Heart left ventricle (tissue), 16 donors: ENCODE measurements around the gene DLD. TPM values are rescaled to one million over a fixed set of nuclear protein-coding genes. Genes with fewer than 3 reads are reported as not detected.
A peak's percentile ranks its signal among the peaks of the same experiment; 100 is the strongest.
"Not testable (repeated sequence)": the region's sequence is repeated elsewhere in the genome, so short reads cannot be mapped to it uniquely, and the experiment has no call there.

ENCODE experiments used
- ATAC-seq, 4 donors: fragments of 200-7000 bp; cut with Tn5 transposase; one replicate each; pipeline ENCODE4 v1.9.1; 2020 to 2022; ENCODE audit warnings: moderate library complexity in 4 of 4, mild to moderate bottlenecking in 3 of 4, moderate number of reproducible peaks in 1 of 4
- DNase-seq, 5 donors: peaks; one replicate each; pipeline ENCODE4 v3.0.0-alpha.2; 2020
- H3K27ac ChIP-seq, 12 donors: fragments of 200-600 bp; sonication (generic) in 4 of 12; one replicate each; pipeline versions ENCODE4 v1.5.0 to v1.8.0; 2016 to 2022; ENCODE audit warnings: mild to moderate bottlenecking in 2 of 12
- H3K27me3 ChIP-seq, 9 donors: fragments of 200-600 bp; sonication (generic) in 2 of 9; one replicate each; pipeline versions ENCODE4 v1.5.1 to v1.8.0; 2016 to 2022; ENCODE audit warnings: mild to moderate bottlenecking in 3 of 9
- H3K36me3 ChIP-seq, 9 donors: fragments of 200-600 bp; sonication (generic) in 2 of 9; one replicate each; pipeline versions ENCODE4 v1.5.0 to v1.8.0; 2018 to 2022; ENCODE audit warnings: mild to moderate bottlenecking in 2 of 9
- H3K4me1 ChIP-seq, 12 donors: fragments of 200-600 bp; sonication (generic) in 4 of 12; one replicate each; pipeline versions ENCODE4 v1.5.0 to v1.8.0; 2016 to 2022; ENCODE audit warnings: mild to moderate bottlenecking in 3 of 12
- H3K4me3 ChIP-seq, 12 donors: fragments of 200-600 bp; sonication (generic) in 4 of 12; one replicate each; pipeline versions ENCODE4 v1.5.0 to v1.8.0; 2017 to 2022; ENCODE audit warnings: mild to moderate bottlenecking in 9 of 12, moderate library complexity in 4 of 12
- H3K9me3 ChIP-seq, 12 donors: fragments of 200-600 bp; sonication (generic) in 4 of 12; one replicate each; pipeline versions ENCODE4 v1.5.0 to v1.8.0; 2016 to 2022; ENCODE audit warnings: mild to moderate bottlenecking in 1 of 12
- CTCF ChIP-seq, 12 donors: fragments of 200-600 bp; sonication (generic) in 4 of 12; IDR thresholded peaks; one replicate each; pipeline versions ENCODE4 v1.5.0 to v1.8.0; 2018 to 2022; ENCODE audit warnings: antibody characterized with exemption in 12 of 12, mild to moderate bottlenecking in 5 of 12
- POLR2A ChIP-seq, 2 donors: fragments of 450-650 bp; IDR thresholded peaks; one replicate each; pipeline ENCODE4 v1.6.1; 2017; ENCODE audit warnings: antibody characterized with exemption in 2 of 2, mild to moderate bottlenecking in 2 of 2, moderate library complexity in 2 of 2
- WGBS, 4 donors: extraction: QIAGEN DNeasy Blood & Tissue Kit in 2 of 4; methylation state at CpG; one replicate each; pipeline versions ENCODE4 v1.1.5 to v1.1.7; 2013 to 2018; 5-methylcytosine and 5-hydroxymethylcytosine counted together
- intact Hi-C, 10 donors: fragments of 100-400 bp; cut with DNase I; formaldehyde crosslinking; loops; one replicate each; pipeline versions ENCODE4 v1.11.1 to v1.14.2; 2022
- polyA plus RNA-seq, 2 donors: library from polyadenylated mRNA; stranded (reverse); fragments of 200-250 nt; gene quantifications; one replicate each; pipeline ENCODE4 v1.2.3, GENCODE V29; 2013
- total RNA-seq, 9 donors: library from RNA; depleted of rRNA in 2 of 9; stranded (reverse); fragments of >200 nt in 2 of 9; fragmentation: NEBNext Ultra II Directional in 3 of 9; extraction: Animal tissue kit (Norgen Biotek cat#: 25700) in 3 of 9; gene quantifications; one replicate each; pipeline versions ENCODE4 v1.1.0 to v1.2.4, GENCODE V29; 2016 to 2023
- donor health status: ischemic (EF 13 %, LVEDD 7.1; RV severe dilation, severe dysfunction).
- donor health status: healthy with polysubstance abuse.
- donor health status: DM: no; HTN: yes; CAD: no.
- donor health status: DM: no; HTN: no; CAD: no.
- donor health status: ischemic (EF 25% LVEDD 6.9; RV normal size, moderate dysfunction).
- donor health status: ischemic (EF 25% LVEDD 5.7; RV mildly dilated, moderate dysfunction).
- donor health status: healthy.
- donor health status: DM: yes; HTN: yes; CAD: no.
- donor health status: ischemic (EF 35%, LVEDD 5.7; RV mildly dilated, moderate dysfunction).
- donor health status: nonischemic (EF 11% LVEDD 7.7; RV severe dilation, severe dysfunction).
- donor health status: DM: yes; HTN: yes; CAD: no.
- donor health status: PGD.
- donor health status: ischemic (EF 29% LVEDD 5.4; RV normal size, mild dysfunction).
- donor health status: nonischemic (EF 23%, LVEDD 6.1; RV moderate dilation, normal function).

The DLD gene
- total and polyA plus RNA-seq, 11 donors, result 55.3 to 426 (median 276) TPM

- TF ChIP-seq CTCF (IDR thresholded peaks at IDR 0.05) (no peak), POLR2A (IDR thresholded peaks at IDR 0.05) (no peak)
- intact Hi-C loops, result no loop called here
- Histone ChIP-seq H3K4me3 (no peak overlapping the region), H3K27ac (no peak overlapping the region), H3K36me3 (no peaks in the 10 kb centered on the region), H3K27me3 (no peaks in the 10 kb centered on the region), H3K4me1 (peaks cover 0 to 7% (median 0%) of the 10 kb centered on the region in 12 donors), H3K9me3 (no peaks in the 10 kb centered on the region)
- peak in 2 of 4 donors; percentile 37 to 60 for ATAC-seq
- no peak for DNase-seq
Measured at GRCh38 chr7:107846324-107846723, 44.7 kb upstream of the DLD start.

DNA sequence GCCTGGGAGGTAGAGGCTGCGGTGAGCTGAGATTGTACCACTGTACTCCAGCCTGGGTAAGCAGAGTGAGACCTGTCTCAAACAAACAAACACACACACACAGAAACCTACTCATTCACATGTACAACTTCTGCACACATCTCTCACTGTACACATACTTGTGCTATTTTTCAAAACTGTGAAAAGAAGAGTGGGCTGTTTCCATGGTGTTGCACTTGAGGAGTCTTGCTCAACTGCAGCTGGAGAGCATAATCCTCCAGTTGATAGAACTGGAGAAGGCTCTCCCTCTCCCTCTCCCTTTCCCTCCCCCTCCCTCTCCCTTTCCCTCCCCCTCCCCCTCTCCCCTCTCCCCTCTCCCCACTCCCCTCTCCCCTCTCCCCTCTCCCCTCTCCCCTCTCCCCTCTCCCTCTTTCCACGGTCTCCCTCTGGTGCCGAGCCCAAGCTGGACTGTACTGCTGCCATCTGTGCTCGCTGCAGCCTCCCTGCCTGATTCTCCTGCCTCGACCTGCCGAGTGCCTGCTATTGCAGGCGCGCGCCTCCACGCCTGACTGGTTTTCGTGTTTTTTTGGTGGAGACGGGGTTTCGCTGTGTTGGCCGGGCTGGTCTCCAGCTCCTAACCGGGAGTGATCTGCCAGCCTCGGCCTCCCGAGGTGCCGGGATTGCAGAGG is 43.7 kb upstream of the DLD start:
- Histone ChIP-seq H3K4me3 (no peak overlapping the region), H3K36me3 (no peaks in the 10 kb centered on the region), H3K9me3 (no peaks in the 10 kb centered on the region), H3K4me1 (peaks cover 0 to 7% (median 0%) of the 10 kb centered on the region in 12 donors), H3K27me3 (no peaks in the 10 kb centered on the region), H3K27ac (no peak overlapping the region)
- no peak for TF ChIP-seq POLR2A (IDR thresholded peaks at IDR 0.05)
- intact Hi-C loops, result no loop called here
- DNase-seq (no peak), ATAC-seq (no peak)
- 92 to 98% (median 95%) methylated on average over 13 to 18 of the region's 18 CpGs for WGBS, 4 donors

DNA sequence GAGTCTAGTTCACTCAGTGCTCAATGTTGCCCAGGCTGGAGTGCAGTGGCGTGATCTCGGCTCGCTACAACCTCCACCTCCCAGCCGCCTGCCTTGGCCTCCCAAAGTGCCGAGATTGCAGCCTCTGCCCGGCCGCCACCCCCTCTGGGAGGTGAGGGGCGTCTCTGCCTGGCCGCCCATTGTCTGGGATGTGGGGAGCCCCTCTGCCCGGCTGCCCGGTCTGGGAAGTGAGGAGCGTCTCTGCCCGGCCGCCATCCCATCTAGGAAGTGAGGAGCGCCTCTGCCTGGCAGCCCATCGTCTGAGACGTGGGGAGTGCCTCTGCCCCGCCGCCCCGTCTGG is 43.2 kb upstream of the DLD start:
- not testable (repeated sequence) for DNase-seq

DNA sequence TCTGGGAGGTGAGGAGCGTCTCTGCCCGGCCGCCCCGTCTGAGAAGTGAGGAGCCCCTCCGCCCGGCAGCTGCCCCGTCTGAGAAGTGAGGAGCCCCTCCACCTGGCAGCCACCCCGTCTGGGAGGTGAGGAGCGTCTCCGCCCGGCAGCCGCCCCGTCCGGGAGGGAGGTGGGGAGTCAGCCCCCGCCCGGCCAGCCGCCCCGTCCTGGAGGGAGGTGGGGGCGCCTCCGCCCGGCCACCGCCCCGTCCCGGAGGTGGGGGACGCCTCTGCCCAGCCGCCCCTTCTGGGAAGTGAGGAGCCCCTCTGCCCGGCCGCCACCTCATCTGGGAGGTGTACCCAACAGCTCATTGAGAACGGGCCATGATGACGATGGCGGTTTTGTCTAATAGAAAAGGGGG is 42.8 kb upstream of the DLD start:
- H3K36me3 ChIP-seq, H3K4me3 ChIP-seq, H3K27me3 ChIP-seq, H3K27ac ChIP-seq, H3K4me1 ChIP-seq, intact Hi-C loops, DNase-seq, H3K9me3 ChIP-seq, ATAC-seq: not testable (repeated sequence)
- WGBS, 4 donors, result 97 to 100% (median 97%) methylated on average over 6 to 31 of the region's 31 CpGs

More for the DNA sequence above, 43.2 kb upstream of the DLD start:
- intact Hi-C loops, ATAC-seq, H3K27ac ChIP-seq, H3K27me3 ChIP-seq, H3K9me3 ChIP-seq, H3K36me3 ChIP-seq, H3K4me3 ChIP-seq, H3K4me1 ChIP-seq: not testable (repeated sequence)
- 88 to 96% (median 95%) methylated on average over 7 to 20 of the region's 20 CpGs for WGBS, 4 donors

DNA sequence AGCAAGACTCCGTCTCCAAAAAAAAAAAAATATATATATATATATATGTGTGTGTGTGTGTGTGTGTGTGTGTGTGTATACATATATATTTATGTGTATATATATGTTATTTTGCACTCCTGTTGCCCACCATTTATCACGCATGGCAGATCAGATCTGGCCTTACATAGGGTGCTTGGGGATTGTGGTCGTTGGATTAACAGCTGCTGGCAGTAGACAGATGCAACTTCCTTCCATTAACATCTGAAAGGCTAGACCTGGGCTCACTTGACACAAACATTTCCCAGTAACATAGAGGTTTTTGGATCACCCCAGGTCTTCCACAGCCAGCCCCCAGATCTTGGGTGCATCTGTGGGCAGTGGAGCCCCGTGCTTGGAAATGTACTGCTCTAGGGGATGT is 40.8 kb upstream of the DLD start:
- 78 to 86% (median 83%) methylated on average over 4 of the region's 4 CpGs for WGBS, 4 donors
- Histone ChIP-seq H3K27ac (no peak overlapping the region), H3K36me3 (no peaks in the 10 kb centered on the region)

More for the DNA sequence above, 40.8 kb upstream of the DLD start:
- H3K9me3 ChIP-seq, result no peaks in the 10 kb centered on the region
- no peak for ATAC-seq
- H3K27me3 ChIP-seq, result no peaks in the 10 kb centered on the region
- intact Hi-C loops, result no loop called here
- no peak for DNase-seq
- H3K4me3 ChIP-seq, result no peak overlapping the region
- TF ChIP-seq POLR2A (IDR thresholded peaks at IDR 0.05) (no peak), CTCF (IDR thresholded peaks at IDR 0.05) (no peak)
- H3K4me1 ChIP-seq, result peaks cover 0 to 7% (median 0%) of the 10 kb centered on the region in 12 donors
